GM12892 (cell line): Measurements from ENCODE around the gene LHFPL2.

Experiments used
- POLR2A ChIP-seq: IDR thresholded peaks from 2 replicates; pipeline ENCODE4 v1.6.1; 2011; ENCODE audit warnings: low read depth, low read length, control low read depth
- POLR2AphosphoS5 ChIP-seq: IDR thresholded peaks from 2 replicates; pipeline ENCODE4 v1.6.1; 2011; ENCODE audit warnings: low read depth, low read length, control low read depth
- TAF1 ChIP-seq: IDR thresholded peaks from 2 replicates; pipeline ENCODE4 v1.6.1; 2011; ENCODE audit warnings: low read depth, mild to moderate bottlenecking, control low read depth, low read length, borderline replicate concordance

DNA sequence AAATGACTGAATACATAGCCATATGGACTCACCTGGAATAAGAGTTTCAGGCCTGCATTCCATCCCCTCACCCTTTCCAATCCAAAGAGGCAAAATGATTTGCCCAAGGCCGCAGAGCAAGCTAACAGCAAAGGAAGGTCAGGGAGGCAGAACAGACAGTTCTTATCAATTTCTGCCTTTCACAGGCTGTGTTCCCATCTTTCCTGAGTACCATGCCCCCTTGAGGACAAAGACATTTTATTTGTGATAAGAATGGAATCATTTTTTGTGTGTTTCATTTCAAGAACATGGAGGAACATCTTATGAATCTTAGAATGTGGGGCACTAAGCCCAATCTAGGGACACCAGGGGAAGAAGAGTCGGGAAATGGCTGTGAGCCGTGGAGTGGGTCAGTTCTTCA is 13.9 kb downstream of the LHFPL2 start:
- TF ChIP-seq POLR2A (no peak), POLR2AphosphoS5 (no peak), TAF1 (no peak)
